Stimulated activated CD4-positive, alpha-beta T cell treated with anti-CD3 and anti-CD28 coated beads, Interleukin-12 subunit alpha, Interleukin-12 subunit beta, amount 100 ng/mL, for 48 hours (primary cell): ENCODE measurements around the gene STX4.
A peak's percentile ranks its signal among the peaks of the same experiment; 100 is the strongest.

ENCODE experiments used
- DNase-seq, 3 donors: peaks; one replicate each; pipeline ENCODE4 v3.0.0-alpha.2; 2020; ENCODE audit warnings: low read depth in 2 of 3, low spot score in 1 of 3

STX4 gene

GRCh38 chr16:31063843-31064611 is 30.7 kb downstream of the STX4 start:
- no peak for DNase-seq

GRCh38 chr16:31064882-31065461 is 31.6 kb downstream of the STX4 start:
- no peak for DNase-seq

GRCh38 chr16:31067342-31067741 is 34.0 kb downstream of the STX4 start:
- no peak for DNase-seq

GRCh38 chr16:31071861-31072260 is 38.5 kb downstream of the STX4 start:
- DNase-seq = no peak

GRCh38 chr16:31072540-31073141 is 39.3 kb downstream of the STX4 start:
- DNase-seq = peak in 1 of 3 donors; percentile 20

GRCh38 chr16:31073142-31073969 is 40.0 kb downstream of the STX4 start:
- DNase-seq = peak; percentile 79 to 87 (median 85)

- DNase-seq = peak; percentile 96 to 99 (median 98)
These were observed 40.8 kb downstream of the STX4 start, which contains the start of the genes ZNF646 and ZNF668 for GRCh38 chr16:31073970-31074813. Gene ZNF646 (plus strand): TSS chr16:31074422. CDS start chr16:31076325, 1,903 bp downstream. Gene ZNF668 (minus strand): TSS chr16:31074240. CDS start chr16:31064459, 9,781 bp downstream.

- no peak for DNase-seq
These were observed 41.4 kb downstream of the STX4 start for GRCh38 chr16:31074814-31075183.

- no peak for DNase-seq
These were observed 43.0 kb downstream of the STX4 start for GRCh38 chr16:31076319-31076718.

- DNase-seq = no peak
These were observed 43.7 kb downstream of the STX4 start for GRCh38 chr16:31077024-31077423.

- DNase-seq = no peak
These were observed 44.4 kb downstream of the STX4 start for GRCh38 chr16:31077592-31078396.

GRCh38 chr16:31078597-31079341 is 45.4 kb downstream of the STX4 start:
- no peak for DNase-seq

GRCh38 chr16:31079342-31079944 is 46.1 kb downstream of the STX4 start:
- no peak for DNase-seq

GRCh38 chr16:31080035-31080629 is 46.8 kb downstream of the STX4 start:
- no peak for DNase-seq

GRCh38 chr16:31080756-31081419 is 47.5 kb downstream of the STX4 start:
- DNase-seq = no peak

- DNase-seq = no peak
These were observed 48.3 kb downstream of the STX4 start for GRCh38 chr16:31081428-31082351.
